Measurements from ENCODE around the gene BDP1.
"Not testable (repeated sequence)": the region's sequence is repeated elsewhere in the genome, so short reads cannot be mapped to it uniquely, and the experiment has no call there.

- TF ChIP-seq POLR2A, CTCF (IDR thresholded peaks at IDR 0.05): not testable (repeated sequence)
Observed at GRCh38 chr5:71426686-71427474, 28.6 kb upstream of the BDP1 start.
